Medulla oblongata (tissue), 1 donor: Measurements from ENCODE around the gene HAT1.
"Not testable (repeated sequence)": the region's sequence is repeated elsewhere in the genome, so short reads cannot be mapped to it uniquely, and the experiment has no call there.

Experiments
- DNase-seq: peaks from one replicate; pipeline ENCODE4 v3.0.0-alpha.2; 2015; ENCODE audit errors: extremely low spot score

Gene HAT1, protein sequence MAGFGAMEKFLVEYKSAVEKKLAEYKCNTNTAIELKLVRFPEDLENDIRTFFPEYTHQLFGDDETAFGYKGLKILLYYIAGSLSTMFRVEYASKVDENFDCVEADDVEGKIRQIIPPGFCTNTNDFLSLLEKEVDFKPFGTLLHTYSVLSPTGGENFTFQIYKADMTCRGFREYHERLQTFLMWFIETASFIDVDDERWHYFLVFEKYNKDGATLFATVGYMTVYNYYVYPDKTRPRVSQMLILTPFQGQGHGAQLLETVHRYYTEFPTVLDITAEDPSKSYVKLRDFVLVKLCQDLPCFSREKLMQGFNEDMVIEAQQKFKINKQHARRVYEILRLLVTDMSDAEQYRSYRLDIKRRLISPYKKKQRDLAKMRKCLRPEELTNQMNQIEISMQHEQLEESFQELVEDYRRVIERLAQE

DNA sequence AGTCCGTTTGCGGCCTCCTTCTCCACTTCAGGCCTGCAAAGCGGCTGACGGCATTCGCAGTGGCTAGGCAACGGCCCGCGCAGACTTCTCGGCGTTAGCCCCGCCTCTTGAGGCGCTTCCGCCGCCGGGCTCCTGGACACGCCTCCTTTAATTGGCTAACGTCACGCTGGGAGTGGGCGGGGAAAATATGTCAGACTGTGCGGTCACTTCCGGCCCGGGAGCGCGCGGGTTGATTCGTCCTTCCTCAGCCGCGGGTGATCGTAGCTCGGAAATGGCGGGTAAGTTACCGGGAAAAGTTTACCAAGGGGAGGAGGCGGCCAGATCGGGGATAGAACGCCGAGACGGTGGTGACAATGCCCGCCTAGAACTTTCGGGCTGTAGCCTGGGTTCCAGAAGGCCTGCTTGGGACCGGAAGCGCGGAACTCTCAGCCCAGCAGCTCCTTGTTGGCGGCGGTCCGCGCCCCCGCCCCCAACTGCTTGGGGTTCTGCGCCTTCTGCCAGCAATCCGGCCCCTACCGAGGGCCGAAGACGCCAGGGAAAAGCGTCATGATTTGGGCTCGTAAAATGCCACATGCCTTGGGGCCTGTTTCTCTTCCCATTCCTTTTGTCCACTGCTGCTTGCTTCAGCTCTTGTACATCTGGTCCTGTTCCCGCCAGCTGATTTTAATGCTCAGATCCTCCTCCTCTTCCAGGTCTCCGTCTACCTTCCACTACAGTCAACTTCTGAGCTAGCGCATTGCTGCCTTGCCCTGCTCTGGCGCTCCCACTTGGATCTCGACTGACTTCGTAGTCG lies at the start of gene HAT1:
TSS of gene HAT1 (plus strand) at position 232 of the 793 bp plus-strand sequence. CDS start at position 272, 40 bp downstream.
- DNase-seq = peak; percentile 99

DNA sequence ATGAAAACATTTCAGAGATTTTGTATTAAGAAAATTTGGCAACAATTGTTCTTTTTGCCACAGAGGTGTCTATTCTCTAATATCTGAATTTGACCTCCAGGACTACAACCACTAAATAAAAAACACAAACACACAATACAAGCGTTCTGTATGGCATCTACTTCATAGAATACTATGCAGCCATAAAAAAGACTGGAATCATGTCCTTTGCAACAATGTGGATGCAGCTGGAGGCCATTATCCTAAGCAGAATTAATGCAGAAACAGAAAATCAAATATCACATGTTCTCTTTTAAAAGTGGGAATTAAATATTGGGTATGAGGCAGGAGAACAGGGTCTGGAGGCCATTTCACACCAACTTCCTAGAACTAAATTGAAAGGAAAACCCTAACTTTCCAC lies 47.7 kb upstream of the HAT1 start:
- no peak for DNase-seq

DNA sequence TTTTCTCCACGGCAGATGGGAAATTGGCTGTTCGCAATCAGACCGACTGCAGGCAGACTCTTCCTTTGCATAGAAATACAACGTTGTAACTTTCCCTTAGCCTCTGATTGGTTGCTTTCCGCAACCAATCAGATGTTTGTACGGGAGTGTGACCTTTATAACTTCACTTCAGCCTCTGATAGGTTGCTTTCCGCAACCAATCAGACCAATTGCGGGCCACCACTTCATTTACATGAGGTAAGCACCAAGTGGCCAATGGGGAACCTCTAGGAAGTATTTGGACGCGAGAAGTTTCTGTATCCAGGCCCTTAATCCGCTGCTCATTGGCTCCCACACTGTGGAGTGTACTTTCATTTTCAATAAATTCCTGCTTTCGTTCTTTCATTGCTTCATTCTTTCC lies 47.3 kb upstream of the HAT1 start:
- no peak for DNase-seq

DNA sequence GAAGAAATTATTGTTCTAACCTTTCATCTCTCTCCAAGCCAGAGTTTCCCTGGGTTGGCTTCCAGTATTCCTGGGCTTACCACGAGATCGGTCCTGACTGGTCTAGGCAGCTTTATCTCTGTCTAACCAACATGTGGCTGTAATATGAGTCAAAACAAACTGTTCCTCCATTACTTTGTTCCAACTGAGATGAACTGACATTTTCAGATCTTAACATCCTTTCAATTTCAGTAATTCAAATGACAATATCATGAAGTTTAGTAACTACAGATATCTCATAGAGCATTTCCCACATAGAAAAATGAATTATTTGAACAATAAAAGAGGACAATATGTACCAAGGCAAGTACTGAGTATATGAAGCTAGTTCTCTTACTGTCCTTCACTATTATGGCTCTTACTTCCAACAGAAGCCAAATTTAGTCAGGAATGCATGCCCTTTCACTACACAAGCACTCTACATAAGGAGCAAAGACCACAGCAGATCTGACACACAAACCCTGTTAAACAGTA lies 43.7 kb upstream of the HAT1 start:
- DNase-seq = peak; percentile 27

DNA sequence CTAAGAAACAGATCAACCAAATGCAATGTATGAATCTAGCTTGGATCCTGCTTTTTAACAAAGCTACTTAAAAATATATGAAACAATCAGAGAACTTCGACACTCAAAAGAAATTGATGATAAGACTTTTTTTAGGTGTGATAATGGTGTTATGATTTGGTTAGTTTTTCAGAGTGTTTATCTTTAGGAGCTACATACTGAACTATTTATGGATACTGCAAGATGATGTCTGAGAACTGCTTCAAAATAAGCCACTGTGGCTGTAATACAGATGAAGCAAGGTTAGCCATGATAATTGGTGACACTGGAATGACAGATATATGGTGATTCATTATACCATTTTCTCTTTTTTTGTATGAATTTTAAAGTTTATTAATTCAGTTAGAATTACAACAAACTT lies 42.4 kb upstream of the HAT1 start:
- DNase-seq = no peak

DNA sequence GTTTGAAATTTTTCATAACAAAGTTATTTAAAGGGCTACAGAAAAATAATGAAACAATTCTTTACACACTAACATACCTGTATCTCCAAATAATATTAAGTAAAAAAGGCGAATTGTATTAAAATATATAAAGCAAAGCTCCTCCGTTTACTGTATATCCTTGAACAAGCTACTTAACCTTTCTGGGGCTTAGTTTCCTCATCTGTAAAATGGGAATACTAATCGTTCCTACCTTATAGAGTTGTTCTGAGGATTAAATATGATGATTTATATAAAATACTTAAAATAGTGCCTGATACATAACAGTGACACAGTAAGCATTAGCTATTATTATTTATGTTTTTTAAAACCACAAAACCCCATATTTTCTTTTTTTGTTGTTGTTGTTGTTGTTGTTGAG lies 41.5 kb upstream of the HAT1 start:
- no peak for DNase-seq

DNA sequence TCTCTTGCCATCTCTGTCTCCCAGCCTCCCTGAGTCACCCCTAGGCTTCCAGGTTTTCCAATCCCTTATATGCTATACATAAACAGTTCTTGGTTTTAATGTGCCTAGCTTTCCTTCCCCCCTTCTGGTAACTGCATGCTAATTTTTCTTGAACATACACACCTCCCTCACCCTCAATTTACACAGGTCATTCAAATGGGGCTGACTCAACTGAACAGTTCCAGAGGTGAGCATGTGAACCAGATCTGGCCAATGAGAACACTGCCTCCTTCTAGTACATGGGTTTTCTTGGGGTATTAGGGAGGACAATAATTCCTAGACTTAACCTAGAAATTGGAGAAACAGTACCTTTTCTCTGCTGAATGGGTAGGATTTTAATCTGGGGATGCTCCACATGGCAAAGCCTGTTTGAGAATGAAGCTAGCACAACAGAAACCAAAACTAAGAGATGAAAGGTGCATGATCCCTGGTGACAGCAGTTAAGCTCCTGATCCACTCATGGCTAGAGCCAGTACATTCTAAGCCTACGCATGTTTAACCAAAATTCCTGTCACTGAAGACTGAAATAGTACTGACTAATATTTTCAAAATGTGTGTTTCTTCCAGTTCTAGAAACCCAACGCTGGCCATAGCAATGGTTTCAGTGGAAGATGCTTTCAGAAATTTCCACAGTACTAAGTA lies 40.0 kb upstream of the HAT1 start:
- no peak for DNase-seq

DNA sequence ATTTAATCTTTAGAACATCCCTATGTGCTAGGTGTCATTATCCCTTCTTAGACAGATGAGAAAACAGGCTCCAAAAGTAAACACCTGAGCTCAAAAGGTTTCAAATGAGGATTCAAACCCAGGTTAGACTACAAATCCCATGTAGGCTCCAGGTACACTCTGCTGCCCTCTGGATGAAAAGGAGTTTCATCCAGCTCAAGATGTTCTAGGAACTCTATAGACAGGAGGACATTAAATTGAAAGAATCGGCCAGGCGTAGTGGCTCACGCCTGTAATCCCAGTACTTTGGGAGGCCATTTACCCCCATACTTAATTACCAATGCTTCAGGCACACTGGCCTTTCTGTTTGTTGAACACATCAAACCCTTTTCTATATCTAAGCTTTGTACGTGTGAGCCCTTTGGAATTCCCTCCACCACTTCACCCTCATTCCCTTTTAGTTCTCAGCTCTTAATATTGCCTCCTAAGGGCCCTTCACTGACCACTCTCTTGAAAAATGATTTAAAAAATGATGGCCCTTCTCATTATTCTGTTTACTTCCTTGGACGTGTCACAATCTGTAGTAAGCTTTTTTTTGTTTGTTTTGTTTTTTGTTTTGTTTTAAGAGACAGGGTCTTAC lies 38.9 kb upstream of the HAT1 start:
- no peak for DNase-seq

DNA sequence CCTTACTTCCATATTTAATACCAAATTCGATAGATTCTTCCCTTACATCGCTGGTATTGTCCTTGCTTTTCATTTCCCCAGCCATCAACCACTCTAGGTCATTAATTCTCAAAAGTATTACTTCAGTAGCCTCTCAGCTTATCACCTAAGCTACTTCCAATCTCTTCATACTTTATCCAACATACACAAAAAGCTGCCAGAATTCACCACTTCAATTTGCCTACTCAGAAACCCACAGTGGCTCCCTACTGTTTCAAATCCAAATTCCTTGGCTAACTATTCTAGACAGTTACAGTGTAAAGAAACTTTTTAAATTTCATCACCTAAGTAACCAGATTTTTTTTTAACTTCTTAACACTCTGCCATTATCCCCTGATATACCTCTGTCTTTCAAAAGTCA lies 32.9 kb upstream of the HAT1 start:
- no peak for DNase-seq

DNA sequence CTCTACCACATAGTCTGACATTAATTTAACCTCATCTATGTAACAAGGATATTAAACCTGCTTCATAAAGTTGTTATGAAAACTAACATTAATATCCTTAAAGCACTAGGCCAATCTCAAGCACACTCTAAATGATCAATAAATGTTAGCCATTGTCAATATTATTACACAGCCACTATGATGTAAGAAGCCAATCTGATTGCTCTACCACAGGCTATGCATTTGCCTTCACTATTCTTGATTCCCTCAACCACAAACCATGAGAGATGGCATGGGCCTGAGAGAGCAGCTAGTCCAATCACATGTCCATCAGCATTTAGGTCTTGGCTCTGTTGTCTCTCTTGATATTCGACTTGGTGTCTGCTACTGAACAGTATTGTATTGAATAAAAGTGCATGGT lies 32.5 kb upstream of the HAT1 start:
- DNase-seq = no peak

DNA sequence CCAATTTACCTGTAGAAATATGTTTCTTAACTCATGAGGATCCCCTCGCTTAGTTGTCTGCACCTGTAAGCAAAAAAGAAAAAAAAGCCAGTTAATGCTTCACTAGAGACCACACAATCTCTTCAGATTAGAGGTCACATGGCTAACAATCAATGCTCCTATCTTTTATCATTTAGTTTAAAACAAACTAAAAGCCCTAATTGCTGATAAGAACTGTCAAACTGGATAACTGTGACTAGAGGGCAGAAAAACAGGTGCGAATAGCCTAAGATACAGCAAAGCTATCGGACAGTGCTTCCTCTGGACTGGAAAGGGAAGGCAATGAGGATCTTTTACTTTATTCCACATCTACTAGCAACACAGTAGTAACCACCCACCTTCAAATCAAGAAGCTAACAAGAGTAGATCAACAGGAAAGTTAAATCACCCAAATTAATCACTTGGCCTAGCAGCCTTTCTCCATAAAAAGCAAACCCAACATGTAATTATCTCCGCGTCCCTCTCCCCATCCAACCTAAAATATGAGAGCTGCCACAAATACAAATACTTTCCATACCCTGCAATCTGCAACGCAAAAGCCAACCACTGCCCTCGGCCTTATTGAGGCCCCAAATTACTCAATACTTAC lies 29.0 kb upstream of the HAT1 start:
- peak; percentile 15 for DNase-seq

DNA sequence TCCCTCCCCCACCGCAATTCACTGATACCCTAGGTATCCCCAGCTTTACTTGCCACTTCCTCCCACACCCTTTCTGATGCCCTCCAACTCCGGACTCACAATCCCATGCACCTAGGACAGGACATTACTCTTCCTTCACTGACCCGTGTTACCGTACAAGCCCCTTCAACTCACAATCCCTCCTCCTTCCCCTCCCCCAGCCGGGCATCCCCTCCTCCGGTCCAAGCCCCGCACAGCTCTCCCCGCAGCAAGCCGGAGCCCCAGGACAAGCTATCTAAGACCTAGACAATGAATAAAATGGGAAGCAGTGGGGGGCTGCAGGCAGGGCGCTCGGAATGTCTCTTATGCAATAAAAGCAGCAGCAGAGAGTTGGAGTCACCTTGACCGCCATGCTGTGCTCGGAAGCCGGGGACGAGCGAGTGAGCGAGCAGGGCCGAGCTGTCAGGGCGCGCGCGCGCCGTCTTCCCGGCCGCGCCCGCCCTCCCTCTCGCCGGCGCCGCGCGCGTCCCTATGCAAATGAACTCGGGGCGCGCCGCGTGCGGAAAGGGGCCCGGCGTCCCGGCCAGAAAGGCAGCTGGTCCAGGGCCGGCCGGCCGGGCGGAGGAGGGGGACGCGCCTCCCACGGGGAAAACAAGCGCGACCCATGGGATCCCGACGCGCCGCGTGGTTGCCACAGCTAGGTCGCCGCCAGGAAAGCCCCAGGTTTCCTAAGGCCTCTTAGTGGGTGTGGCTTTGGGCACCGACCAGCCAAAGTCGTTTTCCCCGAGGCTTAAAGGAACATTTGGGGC lies 28.2 kb upstream of the HAT1 start, which contains the start of gene SLC25A12:
TSS of gene SLC25A12 (minus strand) at position 421 of the 788 bp plus-strand sequence. CDS start at position 391, 30 bp downstream.
- DNase-seq = peak; percentile 89

DNA sequence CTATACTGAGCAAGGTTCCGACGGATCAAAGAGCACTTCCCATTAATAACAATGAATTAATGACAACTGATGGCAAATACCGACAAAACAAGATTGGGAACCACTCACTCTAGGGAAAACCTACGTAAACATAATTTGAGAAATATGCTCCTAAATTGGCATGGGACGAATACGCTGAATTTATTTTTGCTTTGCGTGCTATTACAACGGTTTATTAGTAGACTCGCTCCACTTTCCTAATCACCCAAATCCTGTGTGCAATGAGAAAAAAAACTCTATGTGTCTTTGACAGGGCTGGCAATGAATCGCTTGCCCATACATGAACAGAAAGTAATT lies 27.7 kb upstream of the HAT1 start:
- peak; percentile 18 for DNase-seq

DNA sequence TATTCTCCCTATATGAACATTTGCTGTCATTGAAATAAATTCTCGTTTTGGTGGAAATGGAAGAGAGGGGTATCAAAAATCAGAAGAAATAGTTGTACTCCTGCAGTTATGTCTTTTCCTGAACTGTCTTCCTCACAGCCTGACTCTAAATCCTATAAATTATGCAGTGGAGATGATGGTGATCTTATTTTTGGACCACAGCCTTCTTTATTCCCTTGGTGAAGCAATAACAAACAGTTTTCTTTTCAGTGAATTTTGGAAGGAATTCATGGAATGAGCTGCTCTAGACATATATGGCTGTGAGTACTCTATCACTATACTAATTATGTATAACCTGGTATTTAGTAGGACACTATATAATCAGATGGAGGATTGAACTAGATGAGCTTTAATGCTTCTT lies 26.5 kb upstream of the HAT1 start:
- no peak for DNase-seq

DNA sequence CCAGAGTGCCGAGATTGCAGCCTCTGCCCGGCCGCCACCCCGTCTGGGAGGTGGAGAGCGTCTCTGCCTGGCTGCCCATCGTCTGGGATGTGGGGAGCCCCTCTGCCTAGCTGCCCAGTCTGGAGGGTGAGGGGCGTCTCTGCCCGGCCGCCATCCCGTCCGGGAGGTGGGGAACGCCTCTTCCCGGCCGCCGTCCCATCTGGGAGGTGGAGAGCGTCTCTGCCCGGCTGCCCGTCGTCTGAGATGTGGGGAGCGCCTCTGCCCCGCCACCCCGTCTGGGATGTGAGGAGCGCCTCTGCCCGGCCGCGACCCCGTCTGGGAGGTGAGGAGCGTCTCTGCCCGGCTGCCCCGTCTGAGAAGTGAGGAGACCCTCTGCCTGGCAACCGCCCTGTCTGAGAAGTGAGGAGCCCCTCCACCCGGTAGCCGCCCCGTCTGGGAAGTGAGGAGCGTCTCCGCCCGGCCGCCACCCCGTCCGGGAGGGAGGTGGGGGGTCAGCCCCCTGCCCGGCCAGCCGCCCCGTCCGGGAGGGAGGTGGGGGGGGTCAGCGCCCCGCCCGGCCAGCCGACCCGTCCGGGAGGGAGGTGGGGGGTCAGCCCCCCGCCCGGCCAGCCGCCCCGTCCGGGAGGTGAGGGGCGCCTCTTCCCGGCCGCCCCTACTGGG lies 22.5 kb upstream of the HAT1 start:
- DNase-seq = not testable (repeated sequence)

DNA sequence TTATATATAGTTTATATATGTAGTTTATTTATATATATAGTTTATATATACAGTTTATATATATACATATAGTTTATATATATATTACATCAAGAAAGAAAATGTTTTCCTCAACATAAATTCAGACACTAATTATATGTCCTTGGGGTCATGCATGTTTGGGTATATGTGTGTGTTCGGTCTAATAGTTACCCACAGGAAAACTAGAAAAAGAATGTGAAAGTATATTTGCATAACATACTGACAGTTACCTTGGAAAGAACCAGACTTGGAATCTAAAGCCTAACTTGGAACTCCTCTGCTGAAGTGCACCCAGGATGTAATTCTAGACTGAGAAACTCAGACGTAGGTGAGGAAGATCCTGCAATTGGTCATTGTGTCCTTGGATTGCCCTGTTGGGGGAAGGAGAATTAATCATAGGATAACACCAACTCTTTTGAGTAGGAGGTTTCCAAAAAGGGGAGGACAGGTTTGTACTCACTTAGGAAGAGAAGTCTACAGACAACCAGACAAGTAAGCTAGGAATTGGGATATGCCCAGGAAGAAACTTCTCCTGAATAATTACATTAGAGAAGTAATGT lies 19.3 kb upstream of the HAT1 start:
- DNase-seq = no peak

DNA sequence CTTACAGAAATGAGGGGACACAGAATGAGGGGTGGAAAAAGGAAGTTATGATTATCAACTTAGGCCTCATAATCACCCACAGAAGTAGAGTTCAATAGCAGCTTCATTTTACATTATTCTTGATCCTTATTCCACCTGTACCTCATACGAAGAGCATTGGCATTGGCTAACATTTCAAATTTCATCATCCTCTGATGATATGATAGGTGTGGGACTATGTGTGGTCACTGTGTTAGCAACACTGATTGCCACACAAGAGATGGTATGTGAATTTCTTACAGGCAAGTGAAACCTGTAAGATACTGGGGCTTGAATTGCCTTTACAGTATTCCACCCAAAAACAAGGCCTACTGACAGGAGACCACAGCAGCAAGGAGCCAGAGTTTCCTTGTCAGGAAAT lies 14.0 kb upstream of the HAT1 start:
- DNase-seq = no peak

DNA sequence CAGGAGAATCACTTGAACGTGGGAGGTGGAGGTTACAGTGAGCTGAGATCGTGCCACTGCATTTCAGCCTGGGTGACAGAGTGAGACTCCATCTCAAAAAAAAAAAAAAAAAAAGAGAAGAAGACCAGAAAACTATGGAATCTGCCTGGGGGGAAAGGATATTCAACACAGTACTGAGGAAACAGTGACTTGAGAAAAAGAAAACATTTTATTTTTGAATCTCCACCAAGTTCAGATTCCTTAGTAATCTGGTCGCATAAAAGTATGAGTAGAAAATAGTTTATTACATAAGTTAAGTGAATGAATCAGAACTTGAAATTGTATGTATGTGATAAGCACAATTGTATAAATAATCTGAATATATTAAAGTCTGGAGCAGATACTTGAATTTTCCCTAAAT lies 13.0 kb upstream of the HAT1 start:
- no peak for DNase-seq

DNA sequence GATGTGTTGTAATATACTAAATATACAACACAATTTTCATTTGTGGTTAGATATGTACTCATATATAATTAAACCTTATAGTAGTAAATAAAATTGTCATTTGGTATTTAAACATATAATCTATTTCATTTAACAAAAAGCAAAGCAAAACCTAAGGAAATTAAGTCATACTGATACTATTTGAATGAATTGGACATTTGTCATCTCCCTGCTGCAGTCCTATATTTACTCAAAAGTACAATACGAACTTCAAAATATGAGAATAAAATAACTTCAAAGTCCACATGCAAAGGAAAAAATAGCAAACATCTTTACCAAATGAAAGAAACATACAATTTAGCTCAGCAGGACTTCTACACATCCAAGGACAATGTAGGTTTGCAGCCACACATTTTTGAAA lies 11.8 kb upstream of the HAT1 start:
- DNase-seq = no peak

DNA sequence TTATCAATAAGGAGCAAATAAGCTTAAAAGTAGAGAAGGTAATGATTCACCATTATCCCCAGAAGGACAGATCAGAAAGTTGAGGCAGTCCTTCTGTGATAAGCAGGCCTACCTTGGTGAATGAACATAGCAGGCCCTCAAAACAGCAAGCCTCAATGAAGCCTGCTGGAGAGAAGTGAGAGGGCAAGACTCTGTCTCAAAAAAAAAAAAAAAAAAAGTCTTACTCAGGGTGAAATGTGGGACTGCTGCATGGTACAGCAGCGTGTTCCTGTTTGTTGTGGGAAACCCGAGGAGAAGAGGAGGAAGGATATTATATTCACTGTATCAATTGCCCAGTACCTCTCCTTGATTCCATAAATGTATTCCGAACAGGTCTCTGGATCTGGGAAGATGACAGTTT lies 8.7 kb upstream of the HAT1 start:
- DNase-seq = no peak
